SJSA1 (cell line): ENCODE results near the gene STPG3. TPM values are rescaled to one million over a fixed set of nuclear protein-coding genes. Genes with fewer than 3 reads are reported as not detected.
"Not testable (repeated sequence)": the region's sequence is repeated elsewhere in the genome, so short reads cannot be mapped to it uniquely, and the experiment has no call there.

Experiments used
- DNase-seq, 2 experiments: peaks; one replicate each; pipeline ENCODE4 v3.0.0-alpha.2; 2015 to 2020; ENCODE audit warnings: low spot score in 2 of 2, low read depth in 1 of 2
- H3K27ac ChIP-seq: fragments of 250-450 bp; sonication (Bioruptor Pico); 2 replicates; pipeline ENCODE4 v1.5.1; 2020; ENCODE audit warnings: mild to moderate bottlenecking, moderate library complexity
- H3K27me3 ChIP-seq: fragments of 250-450 bp; sonication (Bioruptor Pico); replicated peaks from 2 replicates; pipeline ENCODE4 v1.5.1; 2020; ENCODE audit warnings: mild to moderate bottlenecking, moderate library complexity
- H3K36me3 ChIP-seq: fragments of 250-450 bp; sonication (Bioruptor Pico); 2 replicates; pipeline ENCODE4 v1.5.1; 2020; ENCODE audit warnings: mild to moderate bottlenecking
- H3K4me1 ChIP-seq: fragments of 250-450 bp; sonication (Bioruptor Pico); replicated peaks from 2 replicates; pipeline ENCODE4 v1.6.1; 2021; ENCODE audit warnings: mild to moderate bottlenecking
- H3K4me3 ChIP-seq: fragments of 250-450 bp; sonication (Bioruptor Pico); 2 replicates; pipeline ENCODE4 v1.5.1; 2020; ENCODE audit warnings: mild to moderate bottlenecking
- H3K9me3 ChIP-seq: fragments of 250-450 bp; sonication (Bioruptor Pico); replicated peaks from 2 replicates; pipeline ENCODE4 v1.5.1; 2020; ENCODE audit warnings: mild to moderate bottlenecking
- total RNA-seq: library from RNA; depleted of rRNA; stranded (reverse); fragments of >200 nt; shearing (Covaris generic); gene quantifications from 2 replicates; pipeline ENCODE4 v1.2.3, GENCODE V29; 2014

The STPG3 gene
- total RNA-seq, 1 experiment from 2014 or later = not detected

- Histone ChIP-seq H3K27me3 (no peaks in the 10 kb centered on the region), H3K4me3 (peak overlapping the region; percentile 99), H3K9me3 (no peaks in the 10 kb centered on the region), H3K4me1 (peaks cover 19% of the 10 kb centered on the region), H3K36me3 (peaks cover 27% of the 10 kb centered on the region), H3K27ac (no peak overlapping the region)
- DNase-seq = no peak
Observed at GRCh38 chr9:137253717-137254623, 2.9 kb downstream of the STPG3 start.

- H3K27ac ChIP-seq = peak within 1 kb of the TSS; percentile 34
- peak; percentile 78 to 91 for DNase-seq
- peaks cover 29% of the 10 kb centered on the region for H3K36me3 ChIP-seq
- peaks cover 19% of the 10 kb centered on the region for H3K4me1 ChIP-seq
- no peaks in the 10 kb centered on the region for H3K9me3 ChIP-seq
- H3K27me3 ChIP-seq = no peaks in the 10 kb centered on the region
- peak within 1 kb of the TSS; percentile 99 for H3K4me3 ChIP-seq
Observed at GRCh38 chr9:137254624-137255447, 3.8 kb downstream of the STPG3 start, which contains the start of gene NELFB. TSS of gene NELFB (plus strand) at chr9:137255327.

GRCh38 chr9:137255448-137256114 is 4.5 kb downstream of the STPG3 start:
- H3K27me3 ChIP-seq = no peaks in the 10 kb centered on the region
- H3K4me1 ChIP-seq = peaks cover 19% of the 10 kb centered on the region
- peak overlapping the region; percentile 34 for H3K27ac ChIP-seq
- peak overlapping the region; percentile 99 for H3K4me3 ChIP-seq
- H3K36me3 ChIP-seq = peaks cover 31% of the 10 kb centered on the region
- DNase-seq = peak in 1 of 2 experiments; percentile 48
- H3K9me3 ChIP-seq = no peaks in the 10 kb centered on the region

- Histone ChIP-seq H3K4me3 (peak overlapping the region; percentile 99), H3K27me3 (no peaks in the 10 kb centered on the region), H3K9me3 (no peaks in the 10 kb centered on the region), H3K27ac (no peak overlapping the region), H3K36me3 (peaks cover 32% of the 10 kb centered on the region), H3K4me1 (peaks cover 19% of the 10 kb centered on the region)
- no peak for DNase-seq
Observed at GRCh38 chr9:137256362-137256761, 5.3 kb downstream of the STPG3 start.

- no peak for DNase-seq
- H3K4me3 ChIP-seq = no peak overlapping the region
- H3K36me3 ChIP-seq = peaks cover 32% of the 10 kb centered on the region
Observed at GRCh38 chr9:137256856-137257255, 5.8 kb downstream of the STPG3 start.

GRCh38 chr9:137262173-137262908 is 11.3 kb downstream of the STPG3 start:
- H3K4me1 ChIP-seq, H3K27me3 ChIP-seq, H3K9me3 ChIP-seq, DNase-seq, H3K27ac ChIP-seq, H3K4me3 ChIP-seq: not testable (repeated sequence)
- peaks cover 44% of the 10 kb centered on the region for H3K36me3 ChIP-seq

More at GRCh38 chr9:137256856-137257255, 5.8 kb downstream of the STPG3 start:
- H3K4me1 ChIP-seq = peaks cover 19% of the 10 kb centered on the region
- no peaks in the 10 kb centered on the region for H3K9me3 ChIP-seq
- no peaks in the 10 kb centered on the region for H3K27me3 ChIP-seq
- H3K27ac ChIP-seq = no peak overlapping the region

GRCh38 chr9:137262909-137263285 is 11.8 kb downstream of the STPG3 start:
- Histone ChIP-seq H3K27ac (no peak overlapping the region), H3K4me1 (no peaks in the 10 kb centered on the region), H3K9me3 (no peaks in the 10 kb centered on the region), H3K27me3 (no peaks in the 10 kb centered on the region), H3K36me3 (peaks cover 46% of the 10 kb centered on the region), H3K4me3 (no peak overlapping the region)
- no peak for DNase-seq

GRCh38 chr9:137263506-137263905 is 12.4 kb downstream of the STPG3 start:
- H3K9me3 ChIP-seq = no peaks in the 10 kb centered on the region
- H3K4me1 ChIP-seq = peaks cover 1% of the 10 kb centered on the region
- no peak overlapping the region for H3K27ac ChIP-seq
- no peaks in the 10 kb centered on the region for H3K27me3 ChIP-seq
- no peak for DNase-seq
- no peak overlapping the region for H3K4me3 ChIP-seq
- H3K36me3 ChIP-seq = peaks cover 51% of the 10 kb centered on the region

- peaks cover 52% of the 10 kb centered on the region for H3K36me3 ChIP-seq
- no peaks in the 10 kb centered on the region for H3K9me3 ChIP-seq
- no peaks in the 10 kb centered on the region for H3K27me3 ChIP-seq
- no peak overlapping the region for H3K4me3 ChIP-seq
- no peak overlapping the region for H3K27ac ChIP-seq
- peaks cover 7% of the 10 kb centered on the region for H3K4me1 ChIP-seq
- DNase-seq = no peak
Observed at GRCh38 chr9:137264067-137264466, 13.0 kb downstream of the STPG3 start.

GRCh38 chr9:137265496-137266161 is 14.5 kb downstream of the STPG3 start:
- Histone ChIP-seq H3K36me3 (peaks cover 63% of the 10 kb centered on the region), H3K27me3 (no peaks in the 10 kb centered on the region), H3K27ac (no peak overlapping the region), H3K4me3 (no peak overlapping the region), H3K4me1 (peaks cover 12% of the 10 kb centered on the region), H3K9me3 (no peaks in the 10 kb centered on the region)
- DNase-seq = no peak

- H3K27me3 ChIP-seq = no peaks in the 10 kb centered on the region
- DNase-seq = no peak
- H3K4me3 ChIP-seq = no peak overlapping the region
- H3K36me3 ChIP-seq = peaks cover 68% of the 10 kb centered on the region
- H3K27ac ChIP-seq = no peak overlapping the region
- no peaks in the 10 kb centered on the region for H3K9me3 ChIP-seq
- peaks cover 12% of the 10 kb centered on the region for H3K4me1 ChIP-seq
Observed at GRCh38 chr9:137266162-137266527, 15.1 kb downstream of the STPG3 start.

GRCh38 chr9:137266585-137267453 is 15.7 kb downstream of the STPG3 start:
- no peak for DNase-seq
- H3K9me3 ChIP-seq = no peaks in the 10 kb centered on the region
- no peaks in the 10 kb centered on the region for H3K27me3 ChIP-seq
- H3K27ac ChIP-seq = no peak overlapping the region
- no peak overlapping the region for H3K4me3 ChIP-seq
- peaks cover 71% of the 10 kb centered on the region for H3K36me3 ChIP-seq
- H3K4me1 ChIP-seq = peaks cover 12% of the 10 kb centered on the region
